Endothelial cell of umbilical vein (primary cell): ENCODE results near the gene IFT27. TPM values are rescaled to one million over a fixed set of nuclear protein-coding genes. Genes with fewer than 3 reads are reported as not detected.

Experiments
- BruUV-seq: library from RNA; stranded (reverse); fragments of 400-500 nt; replicated peaks from 2 replicates; lab custom pipeline; 2021; lab: Mats Ljungman, UMichigan
- CTCF ChIA-PET: fragments of 300-600, 350-600 bp; sonication (Branson Sonifier 250); formaldehyde crosslinking; loops from one replicate; lab custom pipeline; 2021; ENCODE audit warnings: antibody characterized with exemption, inconsistent platforms; lab: Charles Lee
- POLR2A ChIA-PET: fragments of 300-600, 350-600 bp; sonication (Branson Sonifier 250); formaldehyde crosslinking; loops from one replicate; lab custom pipeline; 2021; ENCODE audit warnings: antibody characterized with exemption, inconsistent platforms; lab: Charles Lee
- DNase-seq: peaks from one replicate; pipeline ENCODE4 v3.0.0-alpha.2; 2011; ENCODE audit warnings: low read depth, low spot score
- FAIRE-seq: peaks from 2 replicates; lab custom pipeline; 2011; peaks lifted over from hg19 to GRCh38; lab: Jason Lieb, UNC
- H2AFZ ChIP-seq: 2 replicates; pipeline ENCODE4 v1.6.0; 2012; ENCODE audit warnings: low read depth, low read length, control low read depth, inconsistent platforms
- H3K27ac ChIP-seq: 2 replicates; pipeline ENCODE4 v1.5.1; 2011; ENCODE audit warnings: low read depth, mild to moderate bottlenecking, control low read depth, low read length, moderate library complexity; ENCODE audit not compliant: insufficient read depth
- H3K27me3 ChIP-seq, 2 experiments: 2 replicates each; pipeline versions ENCODE4 v1.6.0 to v1.6.1; 2011; ENCODE audit warnings: low read length in 2 of 2, mixed read lengths in 1 of 2; ENCODE audit not compliant: control insufficient read depth in 2 of 2, insufficient read depth in 2 of 2
- H3K36me3 ChIP-seq, 2 experiments: 2 replicates in 1 of 2; 3 replicates in 1 of 2; pipeline ENCODE4 v1.5.1; 2011; ENCODE audit warnings: low read length in 2 of 2, mild to moderate bottlenecking in 1 of 2, moderate library complexity in 1 of 2; ENCODE audit not compliant: control insufficient read depth in 2 of 2, insufficient read depth in 2 of 2; ENCODE audit errors: extremely low read depth in 1 of 2
- H3K4me1 ChIP-seq: 3 replicates; pipeline ENCODE4 v1.5.1; 2011; ENCODE audit warnings: mild to moderate bottlenecking, low read length; ENCODE audit not compliant: control insufficient read depth, insufficient read depth; ENCODE audit errors: extremely low read depth
- H3K4me2 ChIP-seq: 2 replicates; pipeline ENCODE4 v1.6.1; 2011; ENCODE audit warnings: low read length, control low read depth, mixed read lengths; ENCODE audit not compliant: insufficient read depth
- H3K4me3 ChIP-seq, 3 experiments: fragments of 200-600 bp in 1 of 3; sonication (generic), shearing (Covaris generic) in 1 of 3; replicated peaks in 1 of 3; 2 replicates each; pipeline ENCODE4 v1.5.1; 2011 to 2016; ENCODE audit warnings: control low read depth in 3 of 3, low read length in 3 of 3, mild to moderate bottlenecking in 2 of 3, inconsistent platforms in 1 of 3, low read depth in 1 of 3, moderate library complexity in 1 of 3; ENCODE audit not compliant: insufficient read depth in 1 of 3
- H3K79me2 ChIP-seq: 2 replicates; pipeline ENCODE4 v1.6.0; 2012; ENCODE audit warnings: low read length, inconsistent platforms; ENCODE audit not compliant: control insufficient read depth, insufficient read depth
- H3K9ac ChIP-seq: replicated peaks from 2 replicates; pipeline ENCODE3; 2011; ENCODE audit warnings: low read length, control low read depth; ENCODE audit not compliant: insufficient read depth; ENCODE audit errors: extremely low read depth
- H3K9me1 ChIP-seq: replicated peaks from 3 replicates; pipeline ENCODE4 v1.6.0; 2011; ENCODE audit warnings: mild to moderate bottlenecking, low read length; ENCODE audit not compliant: control insufficient read depth, insufficient read depth; ENCODE audit errors: extremely low read depth
- H3K9me3 ChIP-seq: replicated peaks from 2 replicates; pipeline ENCODE4 v1.5.1; 2012; ENCODE audit warnings: low read length, inconsistent platforms; ENCODE audit not compliant: control insufficient read depth, insufficient read depth
- H4K20me1 ChIP-seq: replicated peaks from 2 replicates; pipeline ENCODE3; 2011; ENCODE audit warnings: mild to moderate bottlenecking, low read length; ENCODE audit not compliant: control insufficient read depth, insufficient read depth; ENCODE audit errors: extremely low read depth
- CTCF ChIP-seq, 2 donors: IDR thresholded peaks; 1 replicate in 1 of 2; 2 replicates in 1 of 2; pipeline ENCODE4 v1.5.1; 2011; ENCODE audit warnings: low read length in 2 of 2, mild to moderate bottlenecking in 2 of 2, moderate library complexity in 2 of 2, control low read depth in 1 of 2, inconsistent platforms in 1 of 2, low read depth in 1 of 2; ENCODE audit not compliant: insufficient read depth in 1 of 2; ENCODE audit errors: extremely low read depth in 1 of 2
- FOS ChIP-seq: IDR thresholded peaks from 2 replicates; pipeline ENCODE4 v1.6.1; 2011; ENCODE audit warnings: mild to moderate bottlenecking, low read length, moderate library complexity, borderline replicate concordance; ENCODE audit not compliant: insufficient read depth
- JUN ChIP-seq: IDR thresholded peaks from 2 replicates; pipeline ENCODE4 v1.6.1; 2011; ENCODE audit warnings: borderline replicate concordance, low read depth; ENCODE audit not compliant: insufficient read length, insufficient read depth
- MAX ChIP-seq: IDR thresholded peaks from 2 replicates; pipeline ENCODE4 v1.6.1; 2011; ENCODE audit not compliant: insufficient read depth, insufficient read length
- POLR2AphosphoS5 ChIP-seq: IDR thresholded peaks from 2 replicates; pipeline ENCODE4 v1.6.1; 2012; ENCODE audit warnings: low read depth, mild to moderate bottlenecking, control low read depth, low read length, moderate library complexity; ENCODE audit not compliant: insufficient read depth
- dilution Hi-C: fragments of 300-500 bp; cut with MboI; formaldehyde crosslinking; loops from one replicate; pipeline ENCODE4 v1.15.0; 2019; ENCODE audit warnings: low sequenced_read_pairs; ENCODE audit not compliant: extremely low pct_ligation_motif_present
- intact Hi-C: fragments of 100-400 bp; cut with micrococcal nuclease; formaldehyde crosslinking; loops from one replicate; pipeline ENCODE4 v1.10.0; 2022
- polyA plus RNA-seq, 4 experiments: library from polyadenylated mRNA; depleted of rRNA in 3 of 4; stranded (reverse) in 3 of 4; unstranded in 1 of 4; fragments of >200 nt; gene quantifications; 2 replicates each; pipeline versions ENCODE4 v1.2.1 to v1.2.3, GENCODE V29; 2011 to 2012; ENCODE audit warnings: missing spikeins in 1 of 4
- total RNA-seq: library from RNA; stranded (reverse); gene quantifications from 2 replicates; pipeline ENCODE4 v1.2.3, GENCODE V29; 2021

Gene IFT27
- total and polyA plus RNA-seq, 2 donors (not counting 3 experiments of a cell fraction or from before 2014, with no cell fraction given), result 29.9 to 33.7 TPM

GRCh38 chr22:36753916-36754315 is 22.0 kb downstream of the IFT27 start:
- no peak for TF ChIP-seq FOS
- no peak for TF ChIP-seq CTCF (IDR thresholded peaks at IDR 0.05; ENCODE audit: extremely low read depth in 1 of 2, insufficient read depth in 1 of 2, low read depth in 1 of 2, low read length in 2 of 2)
- no peak for TF ChIP-seq JUN
- Histone ChIP-seq H3K4me2 (no peak overlapping the region), H4K20me1 (no peaks in the 10 kb centered on the region), H3K9me1 (no peaks in the 10 kb centered on the region), H3K9ac (no peak overlapping the region), H3K79me2 (no peaks in the 10 kb centered on the region), H3K4me1 (no peaks in the 10 kb centered on the region), H2AFZ (no peak overlapping the region), H3K27me3 (peaks cover 0 to 4% of the 10 kb centered on the region in 2 experiments), H3K4me3 (no peak overlapping the region), H3K27ac (no peak overlapping the region), H3K36me3 (no peaks in the 10 kb centered on the region), H3K9me3 (no peaks in the 10 kb centered on the region)
- BruUV-seq, result no TSS peak
- ChIA-PET POLR2A (no interaction called here), CTCF (no interaction called here)
- FAIRE-seq, result no peak
- DNase-seq, result no peak
- intact Hi-C loops, result no loop called here
- dilution Hi-C loops, result no loop called here

- dilution Hi-C loops (no loop called here), intact Hi-C loops (no loop called here)
- no peaks in the 10 kb centered on the region for H3K9me1 ChIP-seq
- no peaks in the 10 kb centered on the region for H3K9me3 ChIP-seq
- CTCF ChIA-PET, result interaction anchor here (0.6 to 1.2 kb wide), 4 partner anchors 8 to 103 kb away, joined by 3 to 5 read pairs (median 4); no protein-coding TSS in a partner anchor
- H3K27ac ChIP-seq, result no peak overlapping the region
- BruUV-seq, result no TSS peak
- no peaks in the 10 kb centered on the region for H3K36me3 ChIP-seq
- H3K4me1 ChIP-seq, result no peaks in the 10 kb centered on the region
- H3K79me2 ChIP-seq, result no peaks in the 10 kb centered on the region
- H4K20me1 ChIP-seq, result no peaks in the 10 kb centered on the region
- no peak overlapping the region for H3K4me3 ChIP-seq
- FAIRE-seq (no peak), DNase-seq (no peak)
- no peak overlapping the region for H2AFZ ChIP-seq
- no peak overlapping the region for H3K4me2 ChIP-seq
- POLR2A ChIA-PET, result no interaction called here
- TF ChIP-seq MAX (no peak), POLR2AphosphoS5 (no peak), FOS (no peak), CTCF (IDR thresholded peaks at IDR 0.05; ENCODE audit: extremely low read depth in 1 of 2, insufficient read depth in 1 of 2, low read depth in 1 of 2, low read length in 2 of 2) (no peak)
- H3K27me3 ChIP-seq, result peaks cover 0 to 4% of the 10 kb centered on the region in 2 experiments
- H3K9ac ChIP-seq, result no peak overlapping the region
Observed at GRCh38 chr22:36753120-36753802, 22.7 kb downstream of the IFT27 start.
